ENCODE measurements around the gene GCNT3. TPM values are rescaled to one million over a fixed set of nuclear protein-coding genes. Genes with fewer than 3 reads are reported as not detected.
A peak's percentile ranks its signal among the peaks of the same experiment; 100 is the strongest.

The GCNT3 gene, protein sequence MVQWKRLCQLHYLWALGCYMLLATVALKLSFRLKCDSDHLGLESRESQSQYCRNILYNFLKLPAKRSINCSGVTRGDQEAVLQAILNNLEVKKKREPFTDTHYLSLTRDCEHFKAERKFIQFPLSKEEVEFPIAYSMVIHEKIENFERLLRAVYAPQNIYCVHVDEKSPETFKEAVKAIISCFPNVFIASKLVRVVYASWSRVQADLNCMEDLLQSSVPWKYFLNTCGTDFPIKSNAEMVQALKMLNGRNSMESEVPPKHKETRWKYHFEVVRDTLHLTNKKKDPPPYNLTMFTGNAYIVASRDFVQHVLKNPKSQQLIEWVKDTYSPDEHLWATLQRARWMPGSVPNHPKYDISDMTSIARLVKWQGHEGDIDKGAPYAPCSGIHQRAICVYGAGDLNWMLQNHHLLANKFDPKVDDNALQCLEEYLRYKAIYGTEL
- polyA plus RNA-seq (2013) = not detected

DNA sequence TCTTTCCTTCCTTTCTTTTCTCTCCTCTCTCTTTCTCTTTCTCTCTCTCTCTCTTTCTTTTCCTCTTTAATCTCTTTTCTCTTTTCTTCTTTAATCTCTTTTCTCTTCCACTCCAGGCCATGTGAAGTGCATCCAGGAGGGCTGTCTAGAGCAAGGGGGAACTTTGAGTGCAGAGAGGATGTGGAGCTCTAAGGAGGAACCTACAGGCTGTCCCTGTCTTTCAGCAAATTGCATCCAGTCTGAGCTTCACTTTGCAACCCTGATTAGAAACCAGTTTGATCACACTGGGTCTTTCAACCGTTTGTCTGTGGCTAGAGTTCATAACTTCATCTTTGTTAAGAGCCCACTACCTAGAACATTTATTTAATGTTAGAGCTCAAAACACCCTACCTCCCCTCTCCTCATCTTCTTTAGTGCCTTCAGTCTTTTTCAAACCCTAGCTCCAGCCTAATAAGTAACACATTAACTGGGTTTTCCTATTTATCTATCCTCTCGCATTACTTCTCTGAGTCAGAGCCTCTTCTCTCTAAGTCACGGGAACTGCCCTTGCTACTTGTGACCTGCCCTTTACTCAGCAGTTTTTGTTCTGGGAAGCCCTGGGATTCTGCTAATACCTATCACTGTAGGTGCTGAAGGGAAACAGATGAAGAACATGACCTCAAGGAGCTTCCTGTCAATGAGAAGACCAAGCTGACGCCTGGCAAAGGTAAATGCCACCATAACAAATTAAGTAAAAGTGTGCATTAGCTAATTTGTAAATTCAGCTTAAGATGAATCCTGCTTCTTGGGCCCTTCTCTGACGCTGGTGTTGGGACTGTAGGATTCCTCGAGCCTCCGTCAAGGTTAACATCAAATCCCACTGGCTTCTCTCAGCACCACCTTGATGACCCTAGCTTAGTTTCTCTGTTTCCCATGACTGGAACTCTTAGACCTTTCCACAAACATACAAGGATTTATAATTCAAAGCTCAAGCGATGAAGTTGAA is at the start of gene GCNT3:
GCNT3 (plus strand) TSS at position 508 of the 985 bp plus-strand sequence. CDS start 6,456 bp downstream, outside the sequence.
- ChIA-PET POLR2A (no interaction called here), CTCF (interaction anchor here (1.0 to 2.3 kb wide), 5 partner anchors 8 to 82 kb away, joined by 3 to 7 read pairs (median 3); no protein-coding TSS in a partner anchor)
- H3K9me3 ChIP-seq (ENCODE audit: control extremely low read depth in 1 of 5, control insufficient read depth in 4 of 5, insufficient read depth in 2 of 5, low read depth in 1 of 5, low read length in 4 of 5) = no peaks in the 10 kb centered on the region
- no peak within 1 kb of the TSS for H3K4me3 ChIP-seq (ENCODE audit: control insufficient read depth in 1 of 7, extremely low read depth in 1 of 7, insufficient read depth in 4 of 7, low read depth in 2 of 7, low read length in 6 of 7)
- peak in 2 of 3 donors; percentile 37 for DNase-seq
- 79% methylated on average over 8 of the region's 8 CpGs for WGBS (ENCODE audit: insufficient coverage)
- no peaks in the 10 kb centered on the region for H3K36me3 ChIP-seq (ENCODE audit: control insufficient read depth in 4 of 4, insufficient read depth in 4 of 4, low read length in 3 of 4)
- peaks cover 0 to 41% (median 18%) of the 10 kb centered on the region in 5 experiments for H3K27me3 ChIP-seq (replicated peaks in 2 of 5; ENCODE audit: control insufficient read depth in 4 of 5, insufficient read depth in 5 of 5, low read length in 4 of 5)
- peaks cover 0 to 5% (median 0%) of the 10 kb centered on the region in 4 experiments for H3K4me1 ChIP-seq (ENCODE audit: control extremely low read depth in 1 of 4, control insufficient read depth in 4 of 4, insufficient read depth in 4 of 4, low read length in 3 of 4)
- no peak within 1 kb of the TSS for H3K27ac ChIP-seq (ENCODE audit: insufficient read depth in 1 of 2, low read depth in 1 of 2, low read length in 2 of 2, poor library complexity in 1 of 2, severe bottlenecking in 2 of 2)

DNA sequence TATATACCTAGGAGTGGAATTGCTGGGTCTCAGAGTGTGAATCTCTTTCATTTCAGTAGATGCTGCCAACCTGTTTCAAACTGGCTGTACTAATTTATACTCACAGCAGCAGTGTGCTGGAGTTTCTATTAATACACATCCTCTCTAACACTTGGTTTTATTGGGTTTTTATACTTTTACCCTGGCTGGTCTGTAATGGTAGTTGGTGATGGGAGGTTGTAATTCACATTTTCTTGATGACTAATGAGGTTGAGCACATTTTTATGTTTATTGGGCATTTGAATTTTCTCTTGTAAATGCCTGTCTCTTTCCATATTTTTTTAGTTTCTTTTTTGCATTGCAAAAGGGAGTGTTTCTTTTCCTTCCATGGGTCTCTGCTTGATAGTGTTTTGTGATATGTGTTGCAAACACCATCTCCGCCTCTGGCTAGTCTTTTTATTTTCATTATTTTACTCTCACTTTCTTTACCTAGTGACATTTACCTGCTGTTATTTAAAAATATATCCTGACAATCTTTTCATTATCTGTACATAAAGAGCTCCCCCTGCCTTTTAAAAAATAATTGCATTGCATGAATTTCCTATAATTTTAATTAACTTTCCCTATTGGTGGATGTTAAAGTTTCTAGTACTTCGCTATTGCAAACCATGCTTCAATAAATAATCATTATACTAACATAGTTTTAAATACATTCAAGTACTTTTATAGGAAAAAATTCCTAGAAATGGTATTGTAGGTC is 49.0 kb upstream of the GCNT3 start:
- no CpG with 5 or more reads among the region's 2 CpGs for WGBS (ENCODE audit: insufficient coverage)
- ChIA-PET CTCF (interaction anchor here (0.5 to 1.8 kb wide), 5 partner anchors 22 to 1430 kb away, joined by 3 to 6 read pairs (median 3); no protein-coding TSS in a partner anchor), POLR2A (no interaction called here)
- peaks cover 0 to 9% (median 3%) of the 10 kb centered on the region in 5 experiments for H3K9me3 ChIP-seq (ENCODE audit: control extremely low read depth in 1 of 5, control insufficient read depth in 4 of 5, insufficient read depth in 2 of 5, low read depth in 1 of 5, low read length in 4 of 5)
- no peaks in the 10 kb centered on the region for H3K36me3 ChIP-seq (ENCODE audit: control insufficient read depth in 4 of 4, insufficient read depth in 4 of 4, low read length in 3 of 4)
- no peak overlapping the region for H3K27ac ChIP-seq (ENCODE audit: insufficient read depth in 1 of 2, low read depth in 1 of 2, low read length in 2 of 2, poor library complexity in 1 of 2, severe bottlenecking in 2 of 2)
- no peak for DNase-seq
- H3K4me3 ChIP-seq (ENCODE audit: control insufficient read depth in 1 of 7, extremely low read depth in 1 of 7, insufficient read depth in 4 of 7, low read depth in 2 of 7, low read length in 6 of 7) = no peak overlapping the region
- H3K27me3 ChIP-seq (replicated peaks in 2 of 5; ENCODE audit: control insufficient read depth in 4 of 5, insufficient read depth in 5 of 5, low read length in 4 of 5) = peaks cover 0 to 1% (median 0%) of the 10 kb centered on the region in 5 experiments
- peaks cover 0 to 3% (median 0%) of the 10 kb centered on the region in 4 experiments for H3K4me1 ChIP-seq (ENCODE audit: control extremely low read depth in 1 of 4, control insufficient read depth in 4 of 4, insufficient read depth in 4 of 4, low read length in 3 of 4)

DNA sequence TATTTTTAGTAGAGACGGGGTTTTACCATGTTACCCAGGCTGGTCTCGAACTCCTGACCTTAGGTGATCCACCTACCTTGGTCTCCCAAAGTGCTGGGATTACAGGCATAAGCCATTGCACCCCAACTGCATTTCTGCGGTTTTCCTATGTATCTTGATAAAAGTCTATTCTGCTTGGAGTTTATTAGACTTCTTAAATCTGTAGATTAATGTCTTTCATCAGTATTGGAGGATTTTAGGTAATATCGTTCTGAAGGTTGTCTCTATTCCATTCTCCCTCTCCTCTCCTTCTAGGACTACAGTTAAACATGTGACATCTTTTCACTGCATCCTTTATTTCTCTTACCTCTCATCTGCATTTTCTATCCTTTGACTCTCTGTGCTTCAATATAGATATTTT is 46.3 kb upstream of the GCNT3 start:
- Histone ChIP-seq H3K36me3 (ENCODE audit: control insufficient read depth in 4 of 4, insufficient read depth in 4 of 4, low read length in 3 of 4) (no peaks in the 10 kb centered on the region), H3K4me3 (ENCODE audit: control insufficient read depth in 1 of 7, extremely low read depth in 1 of 7, insufficient read depth in 4 of 7, low read depth in 2 of 7, low read length in 6 of 7) (no peak overlapping the region), H3K9me3 (ENCODE audit: control extremely low read depth in 1 of 5, control insufficient read depth in 4 of 5, insufficient read depth in 2 of 5, low read depth in 1 of 5, low read length in 4 of 5) (peaks cover 0 to 9% (median 3%) of the 10 kb centered on the region in 5 experiments), H3K27me3 (replicated peaks in 2 of 5; ENCODE audit: control insufficient read depth in 4 of 5, insufficient read depth in 5 of 5, low read length in 4 of 5) (peaks cover 0 to 5% (median 0%) of the 10 kb centered on the region in 5 experiments), H3K4me1 (ENCODE audit: control extremely low read depth in 1 of 4, control insufficient read depth in 4 of 4, insufficient read depth in 4 of 4, low read length in 3 of 4) (no peaks in the 10 kb centered on the region), H3K27ac (ENCODE audit: insufficient read depth in 1 of 2, low read depth in 1 of 2, low read length in 2 of 2, poor library complexity in 1 of 2, severe bottlenecking in 2 of 2) (no peak overlapping the region)
- no peak for DNase-seq
- ChIA-PET CTCF (interaction anchor here (1.0 to 1.4 kb wide), 2 partner anchors 10 to 396 kb away, joined by 3 read pairs; no protein-coding TSS in a partner anchor), POLR2A (no interaction called here)
- no CpG with 5 or more reads among the region's 4 CpGs for WGBS (ENCODE audit: insufficient coverage)

DNA sequence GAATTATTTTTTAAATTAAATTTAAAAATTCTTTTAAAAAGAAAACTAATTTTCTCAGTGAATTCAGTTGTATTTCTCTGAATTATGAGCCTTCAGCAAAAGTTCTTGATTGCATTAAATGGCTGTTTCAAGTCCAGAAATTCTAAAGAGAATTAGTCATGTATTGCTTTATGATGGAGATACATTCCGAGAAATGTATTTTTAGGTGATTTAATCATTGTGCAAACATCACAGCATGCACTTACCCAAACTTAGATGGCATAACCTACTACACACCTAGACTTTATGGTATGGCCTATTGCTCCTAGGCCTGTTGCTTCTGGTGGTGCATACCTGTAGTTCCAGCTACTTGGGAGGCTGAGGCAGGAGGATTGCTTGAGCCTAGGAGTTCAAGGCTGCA is 44.3 kb upstream of the GCNT3 start:
- Histone ChIP-seq H3K36me3 (ENCODE audit: control insufficient read depth in 4 of 4, insufficient read depth in 4 of 4, low read length in 3 of 4) (no peaks in the 10 kb centered on the region), H3K4me1 (ENCODE audit: control extremely low read depth in 1 of 4, control insufficient read depth in 4 of 4, insufficient read depth in 4 of 4, low read length in 3 of 4) (no peaks in the 10 kb centered on the region), H3K27me3 (replicated peaks in 2 of 5; ENCODE audit: control insufficient read depth in 4 of 5, insufficient read depth in 5 of 5, low read length in 4 of 5) (peaks cover 0 to 6% (median 0%) of the 10 kb centered on the region in 5 experiments), H3K4me3 (ENCODE audit: control insufficient read depth in 1 of 7, extremely low read depth in 1 of 7, insufficient read depth in 4 of 7, low read depth in 2 of 7, low read length in 6 of 7) (no peak overlapping the region), H3K9me3 (ENCODE audit: control extremely low read depth in 1 of 5, control insufficient read depth in 4 of 5, insufficient read depth in 2 of 5, low read depth in 1 of 5, low read length in 4 of 5) (peaks cover 0 to 9% (median 3%) of the 10 kb centered on the region in 5 experiments), H3K27ac (ENCODE audit: insufficient read depth in 1 of 2, low read depth in 1 of 2, low read length in 2 of 2, poor library complexity in 1 of 2, severe bottlenecking in 2 of 2) (no peak overlapping the region)
- CTCF ChIA-PET = no interaction called here
- WGBS (ENCODE audit: insufficient coverage) = no CpG with 5 or more reads among the region's 1 CpG
- POLR2A ChIA-PET = no interaction called here
- DNase-seq = no peak

DNA sequence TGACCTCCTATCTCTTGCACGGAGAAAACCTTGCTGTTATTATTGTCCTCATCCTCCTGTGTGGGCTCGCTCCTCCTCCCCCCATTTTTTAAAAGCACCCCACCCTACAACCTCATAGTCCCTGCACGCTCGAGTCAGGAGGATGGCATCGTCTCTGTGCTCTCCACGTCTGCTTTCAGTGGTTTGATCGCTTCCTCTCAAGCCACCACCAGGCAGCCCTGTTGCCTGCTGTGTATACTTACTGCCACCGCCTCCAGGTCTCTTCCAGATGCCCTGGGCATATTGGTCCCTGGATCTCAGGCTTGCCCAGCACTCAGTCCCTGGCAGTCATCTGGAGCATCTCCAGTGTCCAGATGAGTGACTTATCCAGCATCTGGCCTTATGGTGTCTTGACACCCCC is 42.1 kb upstream of the GCNT3 start:
- H3K9me3 ChIP-seq (ENCODE audit: control extremely low read depth in 1 of 5, control insufficient read depth in 4 of 5, insufficient read depth in 2 of 5, low read depth in 1 of 5, low read length in 4 of 5) = peaks cover 0 to 9% (median 3%) of the 10 kb centered on the region in 5 experiments
- ChIA-PET CTCF (no interaction called here), POLR2A (no interaction called here)
- no peak overlapping the region for H3K4me3 ChIP-seq (ENCODE audit: control insufficient read depth in 1 of 7, extremely low read depth in 1 of 7, insufficient read depth in 4 of 7, low read depth in 2 of 7, low read length in 6 of 7)
- peaks cover 0 to 10% (median 0%) of the 10 kb centered on the region in 5 experiments for H3K27me3 ChIP-seq (replicated peaks in 2 of 5; ENCODE audit: control insufficient read depth in 4 of 5, insufficient read depth in 5 of 5, low read length in 4 of 5)
- no peaks in the 10 kb centered on the region for H3K4me1 ChIP-seq (ENCODE audit: control extremely low read depth in 1 of 4, control insufficient read depth in 4 of 4, insufficient read depth in 4 of 4, low read length in 3 of 4)
- WGBS (ENCODE audit: insufficient coverage) = 90% methylated on average over 7 of the region's 8 CpGs
- no peaks in the 10 kb centered on the region for H3K36me3 ChIP-seq (ENCODE audit: control insufficient read depth in 4 of 4, insufficient read depth in 4 of 4, low read length in 3 of 4)
- H3K27ac ChIP-seq (ENCODE audit: insufficient read depth in 1 of 2, low read depth in 1 of 2, low read length in 2 of 2, poor library complexity in 1 of 2, severe bottlenecking in 2 of 2) = no peak overlapping the region
- no peak for DNase-seq

DNA sequence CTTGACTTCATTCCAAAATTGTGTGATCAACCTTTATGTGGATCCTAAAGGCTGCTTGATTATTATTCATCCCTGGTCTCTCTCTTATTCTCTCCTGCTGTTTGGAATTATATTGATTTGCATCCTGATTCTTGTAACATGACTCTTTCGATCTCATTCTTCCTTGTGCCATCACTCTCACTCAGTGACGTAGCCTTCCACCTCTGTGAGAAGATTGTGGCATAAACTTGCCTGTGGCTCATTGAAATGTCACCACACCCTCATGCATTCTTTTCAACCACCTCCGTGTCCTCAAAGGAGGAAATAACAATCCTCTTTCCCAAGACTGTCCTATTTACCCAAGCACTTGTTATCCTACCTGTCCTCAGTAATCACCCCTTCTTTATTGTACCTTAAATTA is 41.3 kb upstream of the GCNT3 start:
- no peak for DNase-seq
- no peaks in the 10 kb centered on the region for H3K4me1 ChIP-seq (ENCODE audit: control extremely low read depth in 1 of 4, control insufficient read depth in 4 of 4, insufficient read depth in 4 of 4, low read length in 3 of 4)
- WGBS (ENCODE audit: insufficient coverage) = 95% methylated on average over 3 of the region's 3 CpGs

More for the DNA sequence above, 41.3 kb upstream of the GCNT3 start:
- no peak overlapping the region for H3K27ac ChIP-seq (ENCODE audit: insufficient read depth in 1 of 2, low read depth in 1 of 2, low read length in 2 of 2, poor library complexity in 1 of 2, severe bottlenecking in 2 of 2)
- no peak overlapping the region for H3K4me3 ChIP-seq (ENCODE audit: control insufficient read depth in 1 of 7, extremely low read depth in 1 of 7, insufficient read depth in 4 of 7, low read depth in 2 of 7, low read length in 6 of 7)
- H3K9me3 ChIP-seq (ENCODE audit: control extremely low read depth in 1 of 5, control insufficient read depth in 4 of 5, insufficient read depth in 2 of 5, low read depth in 1 of 5, low read length in 4 of 5) = peaks cover 0 to 6% (median 2%) of the 10 kb centered on the region in 5 experiments
- CTCF ChIA-PET = no interaction called here
- POLR2A ChIA-PET = no interaction called here
- H3K27me3 ChIP-seq (replicated peaks in 2 of 5; ENCODE audit: control insufficient read depth in 4 of 5, insufficient read depth in 5 of 5, low read length in 4 of 5) = peaks cover 0 to 14% (median 2%) of the 10 kb centered on the region in 5 experiments
- no peaks in the 10 kb centered on the region for H3K36me3 ChIP-seq (ENCODE audit: control insufficient read depth in 4 of 4, insufficient read depth in 4 of 4, low read length in 3 of 4)

All from common myeloid progenitor, CD34-positive (primary cell).